Measurements from ENCODE around the gene AGR3.

The AGR3 gene

GRCh38 chr7:16813232-16813616, 68.6 kb downstream of the AGR3 start:
- no peak overlapping the region for H3K18ac ChIP-seq (ENCODE audit: low read length)
- H4K5ac ChIP-seq (ENCODE audit: low read length) = no peak overlapping the region
- H3K23ac ChIP-seq (ENCODE audit: low read length) = no peak overlapping the region
- H3K4me3 ChIP-seq (ENCODE audit: low read length) = no peak overlapping the region
- H3K4me1 ChIP-seq (ENCODE audit: control insufficient read depth, low read depth, low read length) = no peaks in the 10 kb centered on the region
- no peak overlapping the region for H3K9ac ChIP-seq (ENCODE audit: low read length)
- no peak overlapping the region for H2BK5ac ChIP-seq (ENCODE audit: low read length)
- H3K56ac ChIP-seq (ENCODE audit: low read length) = no peak overlapping the region
- H2BK15ac ChIP-seq (replicated peaks; ENCODE audit: low read depth) = no peak overlapping the region
- H3K79me1 ChIP-seq (ENCODE audit: low read length) = no peaks in the 10 kb centered on the region
- no peaks in the 10 kb centered on the region for H3K79me2 ChIP-seq (ENCODE audit: control insufficient read depth, insufficient read depth, low read length)
- H3K4me2 ChIP-seq (ENCODE audit: low read length) = no peak overlapping the region
- H3K4ac ChIP-seq (ENCODE audit: low read depth, low read length) = no peak overlapping the region
- H3K27ac ChIP-seq (ENCODE audit: low read depth, low read length) = no peak overlapping the region
- no peak for DNase-seq
- no peak overlapping the region for H4K8ac ChIP-seq (ENCODE audit: low read depth, low read length)
- no peaks in the 10 kb centered on the region for H3K27me3 ChIP-seq (ENCODE audit: insufficient read depth, low read length, poor library complexity)
- no CpG with 5 or more reads among the region's 3 CpGs for WGBS (ENCODE audit: extremely low coverage, insufficient coverage, low lambda C conversion rate)
- H2AK5ac ChIP-seq (ENCODE audit: low read length) = no peak overlapping the region
- no peaks in the 10 kb centered on the region for H3K36me3 ChIP-seq (ENCODE audit: control insufficient read depth, insufficient read depth, low read length)
- no peak overlapping the region for H2BK120ac ChIP-seq (ENCODE audit: low read depth, low read length)

GRCh38 chr7:16812542-16813231, 69.1 kb downstream of the AGR3 start:
- no peaks in the 10 kb centered on the region for H3K27me3 ChIP-seq (ENCODE audit: insufficient read depth, low read length, poor library complexity)
- no peak overlapping the region for H3K4me3 ChIP-seq (ENCODE audit: low read length)
- H2BK15ac ChIP-seq (replicated peaks; ENCODE audit: low read depth) = no peak overlapping the region
- H3K18ac ChIP-seq (ENCODE audit: low read length) = no peak overlapping the region
- no peaks in the 10 kb centered on the region for H3K79me2 ChIP-seq (ENCODE audit: control insufficient read depth, insufficient read depth, low read length)
- no peak for DNase-seq
- no peaks in the 10 kb centered on the region for H3K79me1 ChIP-seq (ENCODE audit: low read length)
- H2BK120ac ChIP-seq (ENCODE audit: low read depth, low read length) = no peak overlapping the region
- H3K56ac ChIP-seq (ENCODE audit: low read length) = no peak overlapping the region
- no peak overlapping the region for H3K4ac ChIP-seq (ENCODE audit: low read depth, low read length)
- no CpG with 5 or more reads among the region's 4 CpGs for WGBS (ENCODE audit: extremely low coverage, insufficient coverage, low lambda C conversion rate)
- no peak overlapping the region for H3K27ac ChIP-seq (ENCODE audit: low read depth, low read length)
- H3K36me3 ChIP-seq (ENCODE audit: control insufficient read depth, insufficient read depth, low read length) = no peaks in the 10 kb centered on the region
- H4K8ac ChIP-seq (ENCODE audit: low read depth, low read length) = no peak overlapping the region
- H4K5ac ChIP-seq (ENCODE audit: low read length) = no peak overlapping the region
- H2BK5ac ChIP-seq (ENCODE audit: low read length) = no peak overlapping the region
- H2AK5ac ChIP-seq (ENCODE audit: low read length) = no peak overlapping the region
- no peak overlapping the region for H3K4me2 ChIP-seq (ENCODE audit: low read length)
- H3K4me1 ChIP-seq (ENCODE audit: control insufficient read depth, low read depth, low read length) = no peaks in the 10 kb centered on the region
- H3K23ac ChIP-seq (ENCODE audit: low read length) = no peak overlapping the region
- no peak overlapping the region for H3K9ac ChIP-seq (ENCODE audit: low read length)

GRCh38 chr7:16811551-16811950, 70.2 kb downstream of the AGR3 start:
- H3K27ac ChIP-seq (ENCODE audit: low read depth, low read length) = no peak overlapping the region

GRCh38 chr7:16810573-16810972, 71.2 kb downstream of the AGR3 start:
- Histone ChIP-seq H2BK15ac (replicated peaks; ENCODE audit: low read depth) (no peak overlapping the region), H3K4me3 (ENCODE audit: low read length) (no peak overlapping the region), H4K8ac (ENCODE audit: low read depth, low read length) (no peak overlapping the region), H2BK5ac (ENCODE audit: low read length) (no peak overlapping the region), H3K36me3 (ENCODE audit: control insufficient read depth, insufficient read depth, low read length) (no peaks in the 10 kb centered on the region), H3K4ac (ENCODE audit: low read depth, low read length) (no peak overlapping the region), H3K23ac (ENCODE audit: low read length) (no peak overlapping the region), H3K27ac (ENCODE audit: low read depth, low read length) (no peak overlapping the region), H3K9ac (ENCODE audit: low read length) (no peak overlapping the region), H4K5ac (ENCODE audit: low read length) (no peak overlapping the region), H3K56ac (ENCODE audit: low read length) (no peak overlapping the region), H3K79me2 (ENCODE audit: control insufficient read depth, insufficient read depth, low read length) (no peaks in the 10 kb centered on the region), H3K4me1 (ENCODE audit: control insufficient read depth, low read depth, low read length) (no peaks in the 10 kb centered on the region), H2AK5ac (ENCODE audit: low read length) (no peak overlapping the region), H3K4me2 (ENCODE audit: low read length) (no peak overlapping the region), H2BK120ac (ENCODE audit: low read depth, low read length) (no peak overlapping the region), H3K27me3 (ENCODE audit: insufficient read depth, low read length, poor library complexity) (no peaks in the 10 kb centered on the region), H3K79me1 (ENCODE audit: low read length) (no peaks in the 10 kb centered on the region), H3K18ac (ENCODE audit: low read length) (no peak overlapping the region)
- WGBS (ENCODE audit: extremely low coverage, insufficient coverage, low lambda C conversion rate) = no CpG with 5 or more reads among the region's 5 CpGs
- DNase-seq = no peak

More at GRCh38 chr7:16811551-16811950, 70.2 kb downstream of the AGR3 start:
- no peaks in the 10 kb centered on the region for H3K79me1 ChIP-seq (ENCODE audit: low read length)
- no peak overlapping the region for H3K56ac ChIP-seq (ENCODE audit: low read length)
- no peaks in the 10 kb centered on the region for H3K79me2 ChIP-seq (ENCODE audit: control insufficient read depth, insufficient read depth, low read length)
- no peak overlapping the region for H4K8ac ChIP-seq (ENCODE audit: low read depth, low read length)
- H3K9ac ChIP-seq (ENCODE audit: low read length) = no peak overlapping the region
- no peaks in the 10 kb centered on the region for H3K4me1 ChIP-seq (ENCODE audit: control insufficient read depth, low read depth, low read length)
- H2BK120ac ChIP-seq (ENCODE audit: low read depth, low read length) = no peak overlapping the region
- no peak overlapping the region for H3K4me3 ChIP-seq (ENCODE audit: low read length)
- no peak for DNase-seq
- no peak overlapping the region for H2BK15ac ChIP-seq (replicated peaks; ENCODE audit: low read depth)
- no peak overlapping the region for H2BK5ac ChIP-seq (ENCODE audit: low read length)
- H4K5ac ChIP-seq (ENCODE audit: low read length) = no peak overlapping the region
- H2AK5ac ChIP-seq (ENCODE audit: low read length) = no peak overlapping the region
- no peak overlapping the region for H3K4ac ChIP-seq (ENCODE audit: low read depth, low read length)
- no peaks in the 10 kb centered on the region for H3K27me3 ChIP-seq (ENCODE audit: insufficient read depth, low read length, poor library complexity)
- H3K23ac ChIP-seq (ENCODE audit: low read length) = no peak overlapping the region
- WGBS (ENCODE audit: extremely low coverage, insufficient coverage, low lambda C conversion rate) = no CpG with 5 or more reads among the region's 2 CpGs
- H3K18ac ChIP-seq (ENCODE audit: low read length) = no peak overlapping the region
- H3K36me3 ChIP-seq (ENCODE audit: control insufficient read depth, insufficient read depth, low read length) = no peaks in the 10 kb centered on the region
- H3K4me2 ChIP-seq (ENCODE audit: low read length) = no peak overlapping the region

- Histone ChIP-seq H3K4ac (ENCODE audit: low read depth, low read length) (no peak overlapping the region), H3K79me1 (ENCODE audit: low read length) (no peaks in the 10 kb centered on the region), H3K56ac (ENCODE audit: low read length) (no peak overlapping the region), H3K9ac (ENCODE audit: low read length) (no peak overlapping the region), H2BK120ac (ENCODE audit: low read depth, low read length) (no peak overlapping the region), H3K4me3 (ENCODE audit: low read length) (no peak overlapping the region), H3K27ac (ENCODE audit: low read depth, low read length) (no peak overlapping the region), H3K23ac (ENCODE audit: low read length) (no peak overlapping the region), H3K36me3 (ENCODE audit: control insufficient read depth, insufficient read depth, low read length) (no peaks in the 10 kb centered on the region), H3K4me2 (ENCODE audit: low read length) (no peak overlapping the region), H4K8ac (ENCODE audit: low read depth, low read length) (no peak overlapping the region), H2AK5ac (ENCODE audit: low read length) (no peak overlapping the region), H3K79me2 (ENCODE audit: control insufficient read depth, insufficient read depth, low read length) (no peaks in the 10 kb centered on the region), H2BK15ac (replicated peaks; ENCODE audit: low read depth) (no peak overlapping the region), H3K4me1 (ENCODE audit: control insufficient read depth, low read depth, low read length) (no peaks in the 10 kb centered on the region), H3K18ac (ENCODE audit: low read length) (no peak overlapping the region), H4K5ac (ENCODE audit: low read length) (no peak overlapping the region), H2BK5ac (ENCODE audit: low read length) (no peak overlapping the region), H3K27me3 (ENCODE audit: insufficient read depth, low read length, poor library complexity) (no peaks in the 10 kb centered on the region)
- no CpG with 5 or more reads among the region's 2 CpGs for WGBS (ENCODE audit: extremely low coverage, insufficient coverage, low lambda C conversion rate)
- no peak for DNase-seq
Observed at GRCh38 chr7:16810112-16810511, 71.7 kb downstream of the AGR3 start.

Data from mesendoderm (in vitro differentiated cells).